LNCAP (cell line): ENCODE measurements around the gene CAMK2N2.

ENCODE experiments used
- TF ChIP-seq, protein P1 (sequence below): fragments of 450-650 bp; IDR thresholded peaks from 2 replicates; pipeline ENCODE4 v1.5.1; 2017; ENCODE audit warnings: mild to moderate bottlenecking

Gene CAMK2N2

DNA sequence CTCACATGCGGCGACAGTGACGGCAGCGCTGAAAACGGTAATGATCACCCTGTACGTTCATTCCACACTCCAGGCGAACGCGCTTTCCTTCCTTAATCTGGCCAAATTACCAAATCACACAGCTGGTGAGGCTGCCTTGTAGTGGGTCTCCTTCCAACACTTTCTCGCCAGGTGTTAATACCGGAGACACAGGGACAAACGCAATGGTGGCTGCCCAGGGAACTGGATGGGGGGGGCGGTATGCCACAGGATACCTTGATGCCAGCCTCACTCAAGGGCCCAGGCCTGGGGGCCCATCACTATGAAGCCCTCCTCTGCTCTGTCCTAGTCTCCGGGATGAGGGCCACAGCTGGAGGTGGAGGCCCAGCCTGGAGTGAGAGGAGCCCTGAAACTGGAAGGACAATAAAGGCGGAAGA is 1.4 kb upstream of the CAMK2N2 start:
- TF ChIP-seq, protein P1, sequence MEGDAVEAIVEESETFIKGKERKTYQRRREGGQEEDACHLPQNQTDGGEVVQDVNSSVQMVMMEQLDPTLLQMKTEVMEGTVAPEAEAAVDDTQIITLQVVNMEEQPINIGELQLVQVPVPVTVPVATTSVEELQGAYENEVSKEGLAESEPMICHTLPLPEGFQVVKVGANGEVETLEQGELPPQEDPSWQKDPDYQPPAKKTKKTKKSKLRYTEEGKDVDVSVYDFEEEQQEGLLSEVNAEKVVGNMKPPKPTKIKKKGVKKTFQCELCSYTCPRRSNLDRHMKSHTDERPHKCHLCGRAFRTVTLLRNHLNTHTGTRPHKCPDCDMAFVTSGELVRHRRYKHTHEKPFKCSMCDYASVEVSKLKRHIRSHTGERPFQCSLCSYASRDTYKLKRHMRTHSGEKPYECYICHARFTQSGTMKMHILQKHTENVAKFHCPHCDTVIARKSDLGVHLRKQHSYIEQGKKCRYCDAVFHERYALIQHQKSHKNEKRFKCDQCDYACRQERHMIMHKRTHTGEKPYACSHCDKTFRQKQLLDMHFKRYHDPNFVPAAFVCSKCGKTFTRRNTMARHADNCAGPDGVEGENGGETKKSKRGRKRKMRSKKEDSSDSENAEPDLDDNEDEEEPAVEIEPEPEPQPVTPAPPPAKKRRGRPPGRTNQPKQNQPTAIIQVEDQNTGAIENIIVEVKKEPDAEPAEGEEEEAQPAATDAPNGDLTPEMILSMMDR = no peak

DNA sequence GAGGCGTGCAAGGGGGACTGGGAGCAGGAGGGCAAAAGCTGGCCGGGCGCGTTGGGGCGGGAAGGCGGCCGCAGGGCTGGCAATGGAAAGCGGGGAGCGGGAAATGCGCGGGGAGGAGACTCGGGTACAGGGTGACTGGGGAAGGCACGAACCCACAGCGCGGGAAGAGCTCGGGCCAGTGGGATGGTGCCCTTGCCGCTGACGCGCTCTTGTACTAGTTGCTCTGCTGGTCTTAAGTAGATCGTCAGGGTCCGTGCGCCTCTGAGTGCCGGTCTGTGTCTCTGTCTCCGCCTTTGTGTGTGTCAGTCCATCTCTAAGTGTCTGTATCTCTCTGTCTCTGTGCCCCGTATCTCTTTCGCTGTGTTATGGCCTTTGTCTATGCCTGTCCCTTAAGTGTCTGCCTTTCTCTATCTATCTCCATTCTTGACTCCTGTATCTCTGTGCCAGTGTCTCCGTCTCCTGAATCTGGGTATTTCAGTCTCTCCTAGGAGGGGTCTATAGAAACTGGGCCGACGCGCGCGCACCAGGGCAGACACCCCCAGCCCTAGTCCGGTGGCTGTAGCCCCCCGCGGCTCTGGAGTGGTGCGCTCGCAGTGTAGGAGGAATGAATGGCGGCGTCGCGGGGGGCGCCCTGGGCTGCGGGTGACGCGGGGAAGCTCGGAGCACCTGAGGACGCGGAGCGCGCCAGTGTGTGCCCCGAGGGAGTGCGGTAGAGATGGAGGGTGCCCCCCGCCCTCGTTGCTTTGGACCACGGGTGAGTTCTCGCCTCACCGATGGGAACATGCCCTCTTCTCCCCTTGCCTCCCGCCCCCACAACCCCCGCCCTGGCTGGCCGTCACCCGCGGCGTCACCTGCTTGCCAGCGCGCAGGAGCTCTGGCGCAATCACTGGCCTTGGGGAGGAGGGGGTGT is 756 bp upstream of the CAMK2N2 start:
- TF ChIP-seq, protein P1 = no peak

DNA sequence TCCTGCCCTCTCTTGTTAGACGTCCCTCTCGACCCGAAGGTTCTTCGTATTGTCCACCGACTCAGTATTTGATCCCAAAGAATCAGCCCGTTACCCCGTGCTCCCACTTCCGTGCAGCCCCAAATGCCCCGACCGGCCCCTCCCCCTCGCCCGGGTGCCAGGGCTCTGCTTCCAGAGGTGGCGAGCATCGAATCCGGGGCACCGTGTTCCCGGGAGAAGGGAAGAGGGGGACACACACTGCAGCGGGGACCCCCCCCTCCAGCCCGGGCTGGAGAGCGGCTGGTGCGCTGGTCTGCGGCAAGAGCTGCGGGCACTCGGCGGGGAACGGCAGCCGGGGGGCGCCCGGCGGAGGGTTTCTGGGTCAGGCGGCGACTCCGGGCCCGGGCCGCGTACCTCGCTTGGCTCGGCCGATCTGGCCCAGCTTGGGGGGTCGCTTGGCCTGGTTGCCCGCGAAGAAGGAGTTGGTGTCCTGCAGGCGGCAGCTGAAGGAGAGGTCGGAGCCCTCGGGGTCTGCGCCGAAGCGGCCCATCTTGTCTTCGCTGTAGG is 556 bp downstream of the CAMK2N2 start:
- TF ChIP-seq, protein P1 = no peak

DNA sequence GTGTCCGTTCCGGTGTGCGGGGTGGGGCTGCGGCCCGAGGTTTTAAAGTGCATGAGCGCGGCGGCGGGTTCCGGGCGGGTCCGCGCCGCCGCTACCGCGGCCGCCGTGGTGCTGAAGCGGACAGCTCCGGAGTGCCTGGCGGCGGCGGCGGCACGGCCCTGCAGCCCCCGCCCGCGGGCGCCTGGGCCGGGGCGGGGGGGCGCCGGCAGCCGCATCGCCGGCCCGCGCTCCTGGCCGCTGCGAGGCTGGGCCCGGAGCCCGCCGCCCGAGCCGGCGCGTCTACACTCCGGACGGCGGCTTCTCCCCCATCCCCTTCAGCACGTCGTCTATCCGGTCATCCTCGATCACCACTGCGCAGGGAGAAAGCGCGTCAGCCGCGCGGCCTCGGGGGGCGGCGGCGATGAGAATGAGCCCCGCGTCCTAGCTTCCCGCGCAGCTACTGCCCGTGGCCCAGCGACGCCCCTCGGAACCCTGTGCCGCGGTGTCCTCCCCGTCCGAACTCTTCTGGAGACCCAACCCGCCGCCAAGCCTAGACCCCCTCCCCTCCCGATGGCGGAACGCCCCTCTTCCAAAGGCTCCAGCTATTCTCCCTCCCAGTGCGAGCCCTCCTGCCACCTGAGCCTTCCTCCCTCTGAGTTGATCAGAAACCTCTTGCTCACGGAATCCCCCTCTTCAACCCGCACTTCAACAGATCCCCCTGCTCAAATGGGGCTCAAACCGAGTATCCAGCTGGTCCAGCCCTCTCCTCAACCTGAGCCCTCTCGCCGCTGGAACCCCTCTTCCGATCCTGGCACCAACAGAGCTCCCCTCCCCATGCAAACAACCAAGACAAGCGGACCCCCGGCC is 1.3 kb downstream of the CAMK2N2 start:
- TF ChIP-seq, protein P1 = no peak

DNA sequence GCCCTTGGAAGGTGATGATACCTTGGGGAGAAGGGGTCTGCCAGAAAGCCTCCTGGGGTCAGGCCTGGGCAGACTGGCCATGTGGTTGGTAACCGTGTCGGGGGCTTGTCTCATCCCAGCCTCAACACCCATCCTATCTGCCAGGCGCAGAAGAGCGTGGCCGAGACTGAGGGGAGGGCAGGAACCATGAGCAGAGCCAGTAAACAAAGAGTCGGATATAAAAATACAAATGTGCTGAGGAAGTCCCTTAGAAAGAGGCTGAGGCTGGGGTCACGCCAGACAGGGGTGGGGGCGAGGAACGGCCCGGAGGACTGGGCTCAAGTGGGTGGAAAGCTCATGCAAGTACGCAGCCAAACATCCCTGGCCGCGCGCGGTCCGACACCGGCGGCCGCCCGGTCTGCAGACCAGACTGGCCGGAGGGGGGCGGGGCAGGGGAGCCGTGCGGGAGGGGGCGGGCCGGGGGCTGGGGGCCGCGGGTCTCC is 1.9 kb downstream of the CAMK2N2 start:
- TF ChIP-seq, protein P1 = no peak

DNA sequence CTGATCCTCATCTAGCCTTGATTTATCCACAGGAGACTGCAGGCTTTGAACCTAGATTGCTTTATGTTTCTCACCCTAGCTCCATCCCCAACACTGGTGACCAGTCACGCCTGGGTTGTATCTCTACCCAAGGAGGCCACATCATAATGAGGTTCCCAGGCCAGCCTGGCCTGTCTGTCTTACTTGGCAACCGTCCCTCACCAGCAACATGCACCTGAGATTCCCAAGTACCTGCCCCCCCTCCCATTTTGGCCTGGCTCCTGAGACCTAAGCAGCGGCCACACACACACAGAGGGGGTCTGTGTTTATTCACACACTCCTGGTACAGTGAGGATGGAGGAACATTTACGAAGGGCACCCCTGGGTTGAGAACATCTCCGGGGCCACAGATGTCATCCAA is 2.4 kb downstream of the CAMK2N2 start:
- TF ChIP-seq, protein P1 = no peak
